T-cell (primary cell): Measurements from ENCODE around the gene ERMAP. TPM values are rescaled to one million over a fixed set of nuclear protein-coding genes. Genes with fewer than 3 reads are reported as not detected.

Experiments
- ATAC-seq, 4 experiments: fragments of 200-7000 bp in 3 of 4; fragments of 150-1000 bp in 1 of 4; cut with Tn5 transposase; replicated peaks in 1 of 4; 1 replicate in 3 of 4; 2 replicates in 1 of 4; pipeline ENCODE4 v1.10.0; 2021; ENCODE audit warnings: moderate library complexity in 3 of 4, mild to moderate bottlenecking in 2 of 4, moderate number of reproducible peaks in 1 of 4
- CTCF ChIA-PET, 2 donors: fragments of 300-600 bp; sonication (Branson Sonifier 250); formaldehyde crosslinking; loops; one replicate each; lab custom pipeline; 2022; ENCODE audit warnings: antibody characterized with exemption in 2 of 2; lab: Charles Lee
- POLR2A ChIA-PET, 2 donors: fragments of 300-600 bp; sonication (Branson Sonifier 250); formaldehyde crosslinking; loops; one replicate each; lab custom pipeline; 2022; ENCODE audit warnings: antibody characterized with exemption in 2 of 2; lab: Charles Lee
- DNase-seq, 35 experiments: peaks; one replicate each; pipeline versions ENCODE4 v3.0.0 to v3.0.0-alpha.2; 2013 to 2023
- H3K27ac ChIP-seq: one replicate; pipeline ENCODE4 v1.5.1; 2013; ENCODE audit warnings: low read length
- H3K27me3 ChIP-seq, 2 experiments: replicated peaks in 1 of 2; 1 replicate in 1 of 2; 2 replicates in 1 of 2; pipeline versions ENCODE4 v1.6.1 to v1.7.0; 2013; ENCODE audit warnings: low read length in 1 of 2, mixed read lengths in 1 of 2; ENCODE audit not compliant: control insufficient read depth in 2 of 2, insufficient read depth in 2 of 2; ENCODE audit errors: extremely low read depth in 1 of 2
- H3K36me3 ChIP-seq, 2 donors: 1 replicate in 1 of 2; 2 replicates in 1 of 2; pipeline versions ENCODE4 v1.6.1 to v1.7.0; 2013; ENCODE audit warnings: low read length in 1 of 2; ENCODE audit not compliant: control insufficient read depth in 2 of 2, insufficient read depth in 1 of 2; ENCODE audit errors: extremely low read depth in 1 of 2
- H3K4me1 ChIP-seq, 2 experiments: 1 replicate in 1 of 2; 2 replicates in 1 of 2; pipeline versions ENCODE4 v1.6.1 to v1.7.0; 2013; ENCODE audit warnings: low read length in 2 of 2, mixed read lengths in 1 of 2; ENCODE audit not compliant: insufficient read depth in 2 of 2, control insufficient read depth in 1 of 2; ENCODE audit errors: extremely low read depth in 1 of 2
- H3K4me3 ChIP-seq, 2 donors: 1 replicate in 1 of 2; 2 replicates in 1 of 2; pipeline versions ENCODE4 v1.5.1 to v1.7.0; 2013; ENCODE audit warnings: mild to moderate bottlenecking in 2 of 2, low read length in 1 of 2, moderate library complexity in 1 of 2; ENCODE audit not compliant: control insufficient read depth in 1 of 2; ENCODE audit errors: extremely low read depth in 1 of 2
- H3K9me3 ChIP-seq: 2 replicates; pipeline ENCODE4 v1.7.0; 2013
- H3K27ac Mint-ChIP-seq, 2 donors: one replicate each; pipeline ENCODE4 v1.8.0; 2020 to 2021; ENCODE audit warnings: mild to moderate bottlenecking in 2 of 2, mixed read lengths in 2 of 2
- H3K27me3 Mint-ChIP-seq, 2 donors: one replicate each; pipeline ENCODE4 v1.8.0; 2021 to 2022; ENCODE audit warnings: mixed read lengths in 2 of 2
- H3K36me3 Mint-ChIP-seq: one replicate; pipeline ENCODE4 v1.8.0; 2021; ENCODE audit warnings: mixed read lengths
- H3K4me1 Mint-ChIP-seq, 3 donors: one replicate each; pipeline ENCODE4 v1.8.0; 2020 to 2022; ENCODE audit warnings: mixed read lengths in 3 of 3, mild to moderate bottlenecking in 1 of 3
- H3K4me3 Mint-ChIP-seq, 3 donors: one replicate each; pipeline ENCODE4 v1.8.0; 2020 to 2022; ENCODE audit warnings: mild to moderate bottlenecking in 3 of 3, mixed read lengths in 3 of 3, moderate library complexity in 3 of 3
- H3K9me3 Mint-ChIP-seq, 3 donors: one replicate each; pipeline ENCODE4 v1.8.0; 2020 to 2022; ENCODE audit warnings: mixed read lengths in 3 of 3
- WGBS: methylation state at CpG from one replicate; pipeline ENCODE4 v1.1.5; 2013; ENCODE audit warnings: missing lambda C conversion rate; ENCODE audit not compliant: insufficient coverage; 5-methylcytosine and 5-hydroxymethylcytosine counted together
- total RNA-seq, 35 experiments: library from RNA in 6 of 35; stranded (reverse) in 6 of 35; fragments of 120-200 nt in 1 of 35; gene quantifications; one replicate each; pipeline versions ENCODE4 v1.2.1 to v1.2.4 and lab custom pipeline; 2013 to 2026

ERMAP gene
- total RNA-seq, 5 donors from 2014 or later (not counting 1 experiment from before 2014, with no cell fraction given): 5.7 to 7.6 (median 6.7) TPM

DNA sequence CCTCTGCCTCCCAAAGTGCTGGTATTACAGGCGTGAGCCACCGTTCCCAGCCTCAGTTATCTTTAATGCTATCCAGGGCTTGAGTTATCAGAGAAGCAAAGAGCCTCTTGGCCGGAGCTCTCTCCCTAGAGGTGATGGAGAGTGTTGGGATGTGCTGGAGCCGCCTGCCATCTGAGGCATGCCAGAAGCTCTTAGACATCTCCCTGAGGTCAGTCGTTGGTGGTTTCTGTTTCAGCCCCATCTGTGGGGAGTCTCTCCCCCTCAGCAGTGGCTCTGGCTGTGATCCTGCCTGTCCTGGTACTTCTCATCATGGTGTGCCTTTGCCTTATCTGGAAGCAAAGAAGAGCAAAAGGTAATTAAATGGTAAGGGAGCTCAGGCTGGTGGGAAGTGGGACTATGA lies 17.9 kb downstream of the ERMAP start:
- H3K36me3 Mint-ChIP-seq: peaks cover 17% of the 10 kb centered on the region
- Histone ChIP-seq H3K9me3 (no peaks in the 10 kb centered on the region), H3K36me3 (peaks cover 0 to under 1% of the 10 kb centered on the region in 2 donors), H3K4me1 (no peaks in the 10 kb centered on the region), H3K4me3 (no peak overlapping the region), H3K27ac (no peak overlapping the region), H3K27me3 (no peaks in the 10 kb centered on the region)
- ChIA-PET CTCF (no interaction called here), POLR2A (no interaction called here)
- DNase-seq: no peak
- no peaks in the 10 kb centered on the region for H3K9me3 Mint-ChIP-seq
- WGBS: 100% methylated on average over 4 of the region's 5 CpGs
- H3K4me3 Mint-ChIP-seq: no peak overlapping the region
- H3K27ac Mint-ChIP-seq: no peak overlapping the region
- H3K4me1 Mint-ChIP-seq: no peaks in the 10 kb centered on the region
- no peak for ATAC-seq
- H3K27me3 Mint-ChIP-seq: no peaks in the 10 kb centered on the region

DNA sequence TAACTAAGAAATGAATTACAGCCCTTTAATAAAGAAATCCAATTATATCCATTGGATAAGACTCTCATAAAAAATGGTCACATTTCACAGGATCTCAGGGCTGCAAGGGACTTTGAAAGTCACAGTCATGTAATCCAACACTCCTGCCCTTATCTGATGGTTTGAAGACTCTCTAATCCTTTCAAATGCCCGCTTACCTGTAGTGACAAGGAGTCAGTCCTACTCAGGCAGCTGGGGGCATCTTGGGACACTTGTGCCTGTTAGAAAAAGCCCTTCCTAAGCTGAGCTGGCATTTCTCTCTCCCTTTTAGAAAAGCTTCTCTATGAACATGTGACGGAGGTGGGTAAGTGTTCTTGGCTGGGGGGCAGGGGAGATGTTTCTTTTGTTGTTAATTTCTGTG lies 18.5 kb downstream of the ERMAP start:
- no peak overlapping the region for H3K4me3 ChIP-seq

DNA sequence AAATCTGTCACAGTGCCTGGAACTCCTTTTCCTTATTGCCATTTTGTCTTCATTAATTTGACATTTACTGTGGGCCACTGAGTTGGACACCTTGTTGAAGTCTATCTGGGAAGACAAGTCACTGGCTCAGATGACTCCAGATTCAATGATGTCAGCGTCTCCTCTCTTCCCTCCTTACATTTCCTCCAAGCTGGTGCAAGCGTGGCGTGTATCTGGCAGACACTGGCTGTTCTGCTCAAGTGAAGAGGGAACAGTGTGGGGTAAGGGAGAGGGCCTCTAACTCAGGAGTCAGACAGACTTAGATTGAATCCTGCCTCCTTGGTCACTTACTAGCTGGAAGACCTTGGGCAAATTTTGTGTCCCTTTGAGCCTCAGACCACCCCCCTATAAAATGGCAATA lies 20.8 kb downstream of the ERMAP start:
- Mint-ChIP-seq H3K9me3 (no peaks in the 10 kb centered on the region), H3K4me3 (no peak overlapping the region), H3K36me3 (peaks cover 4% of the 10 kb centered on the region), H3K4me1 (no peaks in the 10 kb centered on the region), H3K27ac (no peak overlapping the region), H3K27me3 (no peaks in the 10 kb centered on the region)
- WGBS: no CpG with 5 or more reads among the region's 3 CpGs
- DNase-seq (no peak), ATAC-seq (no peak)
- no peaks in the 10 kb centered on the region for H3K4me1 ChIP-seq
- POLR2A ChIA-PET: no interaction called here
- CTCF ChIA-PET: interaction anchor here in 1 of 2 donors (1.0 kb wide), 1 partner anchor 9 kb away, joined by 4 read pairs; the partner anchor contains the start of gene ZNF691
- H3K27me3 ChIP-seq: no peaks in the 10 kb centered on the region
- H3K27ac ChIP-seq: no peak overlapping the region
- H3K36me3 ChIP-seq: no peaks in the 10 kb centered on the region
- no peak overlapping the region for H3K4me3 ChIP-seq
- no peaks in the 10 kb centered on the region for H3K9me3 ChIP-seq

More for the DNA sequence above, 18.5 kb downstream of the ERMAP start:
- ChIA-PET POLR2A (interaction anchor here in 1 of 2 donors (0.6 kb wide), 1 partner anchor 26 kb away, joined by 3 read pairs; no protein-coding TSS in a partner anchor), CTCF (no interaction called here)
- H3K36me3 Mint-ChIP-seq: peaks cover 10% of the 10 kb centered on the region
- no peaks in the 10 kb centered on the region for H3K36me3 ChIP-seq
- no peaks in the 10 kb centered on the region for H3K4me1 ChIP-seq
- no peak overlapping the region for H3K27ac Mint-ChIP-seq
- DNase-seq (no peak), ATAC-seq (no peak)
- no peak overlapping the region for H3K4me3 Mint-ChIP-seq
- no peaks in the 10 kb centered on the region for H3K27me3 ChIP-seq
- H3K9me3 Mint-ChIP-seq: no peaks in the 10 kb centered on the region
- no peaks in the 10 kb centered on the region for H3K27me3 Mint-ChIP-seq
- H3K4me1 Mint-ChIP-seq: no peaks in the 10 kb centered on the region
- WGBS: no CpG with 5 or more reads among the region's 2 CpGs
- H3K27ac ChIP-seq: no peak overlapping the region
- no peaks in the 10 kb centered on the region for H3K9me3 ChIP-seq

DNA sequence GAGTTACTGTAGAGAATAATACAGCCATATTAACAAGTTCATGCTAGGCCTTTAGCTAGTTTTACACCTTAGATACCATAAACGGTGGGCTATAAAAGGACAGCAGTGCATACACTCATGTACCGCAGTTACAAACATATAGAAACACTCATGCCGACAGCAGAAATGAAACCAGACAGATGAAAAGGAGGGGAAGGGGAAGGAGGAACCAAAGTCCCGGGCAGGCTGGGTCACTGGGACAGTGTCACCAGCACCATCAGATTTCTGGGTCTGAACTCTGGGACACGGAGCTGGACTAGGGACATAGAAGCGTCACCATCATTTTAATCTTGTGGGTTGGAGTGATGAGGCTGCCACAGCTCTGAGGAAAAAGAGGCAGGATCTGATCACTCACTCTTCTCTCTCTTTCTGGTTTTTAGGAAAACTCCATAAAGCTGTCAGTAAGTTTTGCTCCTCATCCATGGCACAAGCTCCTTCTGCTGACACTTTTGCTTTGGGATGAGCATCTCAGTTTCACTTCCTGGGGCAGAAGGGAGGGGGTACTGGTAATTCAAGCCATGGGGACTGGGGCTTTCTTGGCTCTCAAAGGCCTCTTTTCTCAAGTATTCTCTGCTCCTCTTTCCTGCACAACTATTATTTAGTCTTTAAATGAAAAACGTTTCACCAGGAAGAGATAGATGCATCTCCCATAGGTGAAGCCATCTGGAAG lies 21.7 kb downstream of the ERMAP start:
- no peaks in the 10 kb centered on the region for H3K9me3 Mint-ChIP-seq
- Histone ChIP-seq H3K4me1 (no peaks in the 10 kb centered on the region), H3K4me3 (no peak overlapping the region), H3K27me3 (no peaks in the 10 kb centered on the region), H3K9me3 (no peaks in the 10 kb centered on the region), H3K36me3 (peaks cover 0 to 3% of the 10 kb centered on the region in 2 donors), H3K27ac (no peak overlapping the region)
- H3K27me3 Mint-ChIP-seq: no peaks in the 10 kb centered on the region
- H3K36me3 Mint-ChIP-seq: peaks cover 10% of the 10 kb centered on the region
- ATAC-seq (no peak), DNase-seq (no peak)
- POLR2A ChIA-PET: no interaction called here
- CTCF ChIA-PET: interaction anchor here in 1 of 2 donors (1.0 kb wide), 1 partner anchor 8 kb away, joined by 4 read pairs; the partner anchor contains the start of gene ZNF691
- no peak overlapping the region for H3K4me3 Mint-ChIP-seq
- 94% methylated on average over 3 of the region's 7 CpGs for WGBS
- H3K4me1 Mint-ChIP-seq: no peaks in the 10 kb centered on the region
- H3K27ac Mint-ChIP-seq: no peak overlapping the region

DNA sequence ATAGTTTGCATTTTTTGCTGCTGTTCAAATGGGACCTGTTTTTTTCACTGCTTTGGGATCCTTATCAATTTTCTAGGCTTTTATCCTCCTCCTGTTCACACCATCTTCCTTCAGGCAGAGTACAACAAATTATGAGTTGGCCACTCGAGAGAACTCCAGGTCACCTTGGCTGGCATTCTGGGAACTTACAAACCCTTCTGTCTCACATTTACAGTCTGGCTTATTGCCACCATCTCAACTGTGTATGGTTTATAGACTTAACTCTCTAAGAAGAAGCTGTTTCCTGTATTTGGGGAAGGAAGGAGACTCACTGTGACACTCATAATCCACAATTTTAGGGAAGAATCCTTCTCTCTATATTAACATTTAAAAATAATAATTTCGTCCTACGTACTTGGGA lies 24.1 kb downstream of the ERMAP start:
- Mint-ChIP-seq H3K36me3 (peaks cover 7% of the 10 kb centered on the region), H3K27me3 (no peaks in the 10 kb centered on the region), H3K4me1 (peaks cover 2 to 3% (median 3%) of the 10 kb centered on the region in 3 donors), H3K4me3 (no peak overlapping the region), H3K27ac (no peak overlapping the region), H3K9me3 (no peaks in the 10 kb centered on the region)
- ATAC-seq (no peak), DNase-seq (no peak)
- Histone ChIP-seq H3K36me3 (peaks cover 0 to 3% of the 10 kb centered on the region in 2 donors), H3K4me3 (no peak overlapping the region), H3K4me1 (peaks cover 0 to 4% of the 10 kb centered on the region in 2 experiments), H3K27ac (no peak overlapping the region), H3K9me3 (no peaks in the 10 kb centered on the region), H3K27me3 (no peaks in the 10 kb centered on the region)
- CTCF ChIA-PET: no interaction called here
- WGBS: no CpG with 5 or more reads among the region's 3 CpGs
- POLR2A ChIA-PET: no interaction called here

DNA sequence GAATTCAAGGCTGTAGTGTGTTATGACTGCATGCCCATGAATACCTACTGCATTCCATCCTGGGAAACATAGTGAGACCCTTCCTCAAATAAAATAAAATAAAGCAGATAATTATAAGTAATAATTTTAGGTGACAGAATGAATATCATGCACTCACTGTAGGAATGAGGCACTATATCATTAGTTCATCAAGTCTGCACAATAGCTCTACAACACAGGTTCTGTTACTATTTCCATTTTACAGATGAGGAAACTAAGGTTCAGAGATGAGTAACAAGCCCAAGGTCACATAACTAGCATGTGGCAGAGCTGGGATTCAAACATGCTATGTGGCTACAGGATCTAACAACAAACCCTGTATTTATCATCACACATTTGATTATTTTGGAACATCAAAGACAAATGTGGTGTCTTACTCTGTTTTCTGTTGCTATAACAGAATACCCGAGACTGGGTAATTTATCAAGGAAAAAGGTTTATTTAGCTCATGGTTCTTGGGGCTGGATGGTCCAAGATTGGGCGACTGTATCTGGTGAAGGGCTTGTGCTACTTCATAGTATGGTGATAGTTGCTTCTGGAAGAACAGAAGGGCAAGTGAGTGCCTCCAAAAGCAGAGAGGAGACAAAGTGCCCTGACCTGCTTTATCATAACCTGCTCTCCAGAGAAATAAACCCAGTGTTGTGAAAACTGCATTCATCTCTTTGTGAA lies 24.7 kb downstream of the ERMAP start:
- 100% methylated on average over 1 of the region's 2 CpGs for WGBS
- Mint-ChIP-seq H3K4me1 (peaks cover 6 to 7% (median 7%) of the 10 kb centered on the region in 3 donors), H3K27ac (no peak overlapping the region), H3K9me3 (no peaks in the 10 kb centered on the region), H3K36me3 (peaks cover 7% of the 10 kb centered on the region), H3K4me3 (no peak overlapping the region), H3K27me3 (no peaks in the 10 kb centered on the region)
- no peak overlapping the region for H3K27ac ChIP-seq
- H3K9me3 ChIP-seq: no peaks in the 10 kb centered on the region
- no peaks in the 10 kb centered on the region for H3K27me3 ChIP-seq
- H3K4me1 ChIP-seq: peaks cover 0 to 6% of the 10 kb centered on the region in 2 experiments
- ChIA-PET CTCF (no interaction called here), POLR2A (no interaction called here)
- ATAC-seq: no peak
- DNase-seq: no peak
- no peak overlapping the region for H3K4me3 ChIP-seq
- H3K36me3 ChIP-seq: peaks cover 0 to 3% of the 10 kb centered on the region in 2 donors
